ENCODE data around the gene TANK. TPM values are rescaled to one million over a fixed set of nuclear protein-coding genes. Genes with fewer than 3 reads are reported as not detected.

The TANK gene
- total and polyA plus RNA-seq, 2 of the 13 experiments (the other 11 are each of a cell fraction or from before 2014, with no cell fraction given) = 66.9 to 96.1 TPM

- 0 out of 2 replicates have a peak, but pooled peaks have one; percentile 17 for TF ChIP-seq ZMYM3 (CRISPR knock-in tag; IDR thresholded peaks at IDR 0.05)
- TF ChIP-seq EZH2 (conservative IDR thresholded peaks at IDR 0.05; ENCODE audit: low read depth, low read length) = no peak
- TF ChIP-seq AGO2 (optimal IDR thresholded peaks at IDR 0.05; ENCODE audit: low read depth, low read length) = peak; percentile 41
- 0 out of 2 replicates have a peak, but pooled peaks have one; percentile 58 for TF ChIP-seq ZNF138 (CRISPR knock-in tag; IDR thresholded peaks at IDR 0.05; ENCODE audit: low read depth)
- no peak for TF ChIP-seq E2F1 (CRISPR knock-in tag; IDR thresholded peaks at IDR 0.05)
- TF ChIP-seq FOXM1 (CRISPR knock-in tag; IDR thresholded peaks at IDR 0.05) = no peak
- TF ChIP-seq, protein P1, sequence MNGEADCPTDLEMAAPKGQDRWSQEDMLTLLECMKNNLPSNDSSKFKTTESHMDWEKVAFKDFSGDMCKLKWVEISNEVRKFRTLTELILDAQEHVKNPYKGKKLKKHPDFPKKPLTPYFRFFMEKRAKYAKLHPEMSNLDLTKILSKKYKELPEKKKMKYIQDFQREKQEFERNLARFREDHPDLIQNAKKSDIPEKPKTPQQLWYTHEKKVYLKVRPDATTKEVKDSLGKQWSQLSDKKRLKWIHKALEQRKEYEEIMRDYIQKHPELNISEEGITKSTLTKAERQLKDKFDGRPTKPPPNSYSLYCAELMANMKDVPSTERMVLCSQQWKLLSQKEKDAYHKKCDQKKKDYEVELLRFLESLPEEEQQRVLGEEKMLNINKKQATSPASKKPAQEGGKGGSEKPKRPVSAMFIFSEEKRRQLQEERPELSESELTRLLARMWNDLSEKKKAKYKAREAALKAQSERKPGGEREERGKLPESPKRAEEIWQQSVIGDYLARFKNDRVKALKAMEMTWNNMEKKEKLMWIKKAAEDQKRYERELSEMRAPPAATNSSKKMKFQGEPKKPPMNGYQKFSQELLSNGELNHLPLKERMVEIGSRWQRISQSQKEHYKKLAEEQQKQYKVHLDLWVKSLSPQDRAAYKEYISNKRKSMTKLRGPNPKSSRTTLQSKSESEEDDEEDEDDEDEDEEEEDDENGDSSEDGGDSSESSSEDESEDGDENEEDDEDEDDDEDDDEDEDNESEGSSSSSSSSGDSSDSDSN (CRISPR knock-in tag; IDR thresholded peaks at IDR 0.05) = peak; percentile 51; the same call in 1 of the 2 replicates
- TF ChIP-seq, protein P2, sequence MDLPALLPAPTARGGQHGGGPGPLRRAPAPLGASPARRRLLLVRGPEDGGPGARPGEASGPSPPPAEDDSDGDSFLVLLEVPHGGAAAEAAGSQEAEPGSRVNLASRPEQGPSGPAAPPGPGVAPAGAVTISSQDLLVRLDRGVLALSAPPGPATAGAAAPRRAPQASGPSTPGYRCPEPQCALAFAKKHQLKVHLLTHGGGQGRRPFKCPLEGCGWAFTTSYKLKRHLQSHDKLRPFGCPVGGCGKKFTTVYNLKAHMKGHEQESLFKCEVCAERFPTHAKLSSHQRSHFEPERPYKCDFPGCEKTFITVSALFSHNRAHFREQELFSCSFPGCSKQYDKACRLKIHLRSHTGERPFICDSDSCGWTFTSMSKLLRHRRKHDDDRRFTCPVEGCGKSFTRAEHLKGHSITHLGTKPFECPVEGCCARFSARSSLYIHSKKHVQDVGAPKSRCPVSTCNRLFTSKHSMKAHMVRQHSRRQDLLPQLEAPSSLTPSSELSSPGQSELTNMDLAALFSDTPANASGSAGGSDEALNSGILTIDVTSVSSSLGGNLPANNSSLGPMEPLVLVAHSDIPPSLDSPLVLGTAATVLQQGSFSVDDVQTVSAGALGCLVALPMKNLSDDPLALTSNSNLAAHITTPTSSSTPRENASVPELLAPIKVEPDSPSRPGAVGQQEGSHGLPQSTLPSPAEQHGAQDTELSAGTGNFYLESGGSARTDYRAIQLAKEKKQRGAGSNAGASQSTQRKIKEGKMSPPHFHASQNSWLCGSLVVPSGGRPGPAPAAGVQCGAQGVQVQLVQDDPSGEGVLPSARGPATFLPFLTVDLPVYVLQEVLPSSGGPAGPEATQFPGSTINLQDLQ (CRISPR knock-in tag; IDR thresholded peaks at IDR 0.05) = 0 out of 2 replicates have a peak, but pooled peaks have one; percentile 36
- TF ChIP-seq, protein P3, sequence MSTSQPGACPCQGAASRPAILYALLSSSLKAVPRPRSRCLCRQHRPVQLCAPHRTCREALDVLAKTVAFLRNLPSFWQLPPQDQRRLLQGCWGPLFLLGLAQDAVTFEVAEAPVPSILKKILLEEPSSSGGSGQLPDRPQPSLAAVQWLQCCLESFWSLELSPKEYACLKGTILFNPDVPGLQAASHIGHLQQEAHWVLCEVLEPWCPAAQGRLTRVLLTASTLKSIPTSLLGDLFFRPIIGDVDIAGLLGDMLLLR (CRISPR knock-in tag; IDR thresholded peaks at IDR 0.05) = peak; percentile 71; the same call in 1 of the 2 replicates
- TF ChIP-seq HNRNPLL (IDR thresholded peaks at IDR 0.05; ENCODE audit: low read depth, low read length, poor library complexity, severe bottlenecking) = peak; percentile 34
- TF ChIP-seq HES4 (CRISPR knock-in tag; IDR thresholded peaks at IDR 0.05; ENCODE audit: borderline replicate concordance) = peak; percentile 33; the same call in 1 of the 2 replicates
- TF ChIP-seq, protein P4, sequence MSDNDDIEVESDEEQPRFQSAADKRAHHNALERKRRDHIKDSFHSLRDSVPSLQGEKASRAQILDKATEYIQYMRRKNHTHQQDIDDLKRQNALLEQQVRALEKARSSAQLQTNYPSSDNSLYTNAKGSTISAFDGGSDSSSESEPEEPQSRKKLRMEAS (IDR thresholded peaks at IDR 0.05) = peak; percentile 82
- TF ChIP-seq, protein P5, sequence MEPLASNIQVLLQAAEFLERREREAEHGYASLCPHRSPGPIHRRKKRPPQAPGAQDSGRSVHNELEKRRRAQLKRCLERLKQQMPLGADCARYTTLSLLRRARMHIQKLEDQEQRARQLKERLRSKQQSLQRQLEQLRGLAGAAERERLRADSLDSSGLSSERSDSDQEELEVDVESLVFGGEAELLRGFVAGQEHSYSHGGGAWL (CRISPR knock-in tag; IDR thresholded peaks at IDR 0.05) = 0 out of 2 replicates have a peak, but pooled peaks have one; percentile 29
- TF ChIP-seq ZBTB25 (CRISPR knock-in tag; IDR thresholded peaks at IDR 0.05) = no peak
- no peak for TF ChIP-seq STAT5B (CRISPR knock-in tag; IDR thresholded peaks at IDR 0.05)
- TF ChIP-seq MAZ (IDR thresholded peaks at IDR 0.05; ENCODE audit: borderline replicate concordance, low read depth, low read length) = no peak
- TF ChIP-seq MAZ (CRISPR knock-in tag; IDR thresholded peaks at IDR 0.05; ENCODE audit: low read depth) = 0 out of 2 replicates have a peak, but pooled peaks have one; percentile 23
Measured at GRCh38 chr2:161238560-161239325, 78.5 kb downstream of the TANK start (continued).

All from HepG2 (cell line).